Kidney capillary endothelial cell (primary cell): ENCODE results near the gene BMAL2.

Experiments
- DNase-seq: peaks from one replicate; pipeline ENCODE4 v3.0.0-alpha.2; 2018; ENCODE audit warnings: low spot score

Gene BMAL2, protein sequence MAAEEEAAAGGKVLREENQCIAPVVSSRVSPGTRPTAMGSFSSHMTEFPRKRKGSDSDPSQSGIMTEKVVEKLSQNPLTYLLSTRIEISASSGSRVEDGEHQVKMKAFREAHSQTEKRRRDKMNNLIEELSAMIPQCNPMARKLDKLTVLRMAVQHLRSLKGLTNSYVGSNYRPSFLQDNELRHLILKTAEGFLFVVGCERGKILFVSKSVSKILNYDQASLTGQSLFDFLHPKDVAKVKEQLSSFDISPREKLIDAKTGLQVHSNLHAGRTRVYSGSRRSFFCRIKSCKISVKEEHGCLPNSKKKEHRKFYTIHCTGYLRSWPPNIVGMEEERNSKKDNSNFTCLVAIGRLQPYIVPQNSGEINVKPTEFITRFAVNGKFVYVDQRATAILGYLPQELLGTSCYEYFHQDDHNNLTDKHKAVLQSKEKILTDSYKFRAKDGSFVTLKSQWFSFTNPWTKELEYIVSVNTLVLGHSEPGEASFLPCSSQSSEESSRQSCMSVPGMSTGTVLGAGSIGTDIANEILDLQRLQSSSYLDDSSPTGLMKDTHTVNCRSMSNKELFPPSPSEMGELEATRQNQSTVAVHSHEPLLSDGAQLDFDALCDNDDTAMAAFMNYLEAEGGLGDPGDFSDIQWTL

DNA sequence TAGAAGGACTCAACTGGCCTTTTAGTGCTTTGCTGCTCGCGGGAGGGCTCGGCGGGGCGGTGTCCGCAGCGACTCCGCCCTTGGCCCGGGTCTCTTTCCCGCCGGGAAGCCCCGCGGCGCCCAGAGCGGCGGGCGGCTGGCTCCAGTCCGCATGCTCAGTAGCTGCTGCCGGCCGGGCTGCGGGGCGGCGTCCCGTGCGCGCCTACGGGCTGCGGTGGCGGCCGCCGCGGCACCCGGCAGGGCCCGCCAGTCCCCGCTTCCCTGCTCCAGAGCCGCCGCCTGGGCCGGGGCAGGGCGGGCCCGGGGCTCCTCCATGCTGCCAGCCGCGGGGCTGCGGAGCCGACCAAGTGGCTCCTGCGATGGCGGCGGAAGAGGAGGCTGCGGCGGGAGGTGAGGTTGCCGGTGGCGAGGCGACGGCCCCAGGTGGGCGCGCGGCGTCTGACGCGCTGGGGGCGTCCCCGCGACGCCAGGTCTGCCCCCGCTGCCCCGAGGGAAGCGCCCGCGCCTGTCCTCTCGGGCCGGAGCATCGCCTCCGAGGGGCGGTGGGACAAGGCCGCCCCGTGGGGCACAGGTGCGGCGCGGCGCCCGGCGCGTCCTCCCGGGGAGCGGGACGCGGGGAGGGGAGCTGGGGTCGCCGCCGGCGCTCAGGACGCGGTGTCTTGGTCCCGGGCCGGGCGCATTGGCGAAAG lies at the start of gene BMAL2:
BMAL2 (plus strand) TSS at position 123 of the 689 bp plus-strand sequence; CDS start at position 360, 237 bp downstream.
- peak; percentile 60 for DNase-seq

DNA sequence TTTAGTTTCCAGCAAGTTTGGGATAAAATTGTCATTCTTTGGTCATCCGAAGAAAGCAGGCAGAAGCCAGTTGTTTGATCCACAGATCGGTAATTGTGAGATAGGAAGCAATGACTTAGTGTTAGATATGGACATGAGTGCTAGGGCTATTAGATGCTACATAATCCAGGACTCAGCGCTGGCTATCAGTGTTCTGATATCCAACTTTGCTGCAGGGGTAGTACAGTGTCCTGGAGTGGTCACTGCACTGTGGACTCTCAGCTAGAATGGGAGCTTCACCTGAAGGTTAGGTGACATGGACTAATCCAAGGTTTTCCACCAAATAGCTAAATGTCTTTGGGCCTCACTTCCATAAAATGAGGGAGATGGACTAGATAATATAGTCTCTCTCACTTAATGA lies 48.6 kb upstream of the BMAL2 start:
- no peak for DNase-seq

DNA sequence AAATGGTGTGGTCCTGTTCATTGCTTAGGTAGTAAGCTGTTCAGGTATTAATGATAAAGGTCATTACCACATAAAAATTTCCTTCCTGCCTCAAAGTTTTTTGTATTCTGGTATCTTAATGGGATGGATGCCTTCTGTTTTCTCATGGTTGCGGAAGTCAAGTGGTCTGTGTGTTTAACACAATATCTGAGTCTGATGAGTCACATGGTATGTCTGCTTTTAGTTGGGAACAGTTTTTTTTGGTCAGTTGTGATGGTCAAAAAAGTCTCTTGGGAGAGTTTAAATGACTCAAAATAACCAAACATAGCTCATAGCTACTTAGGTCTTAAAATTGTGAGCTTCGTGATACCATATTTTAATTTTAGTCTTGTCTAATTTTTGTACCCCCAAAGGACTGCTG lies 47.9 kb upstream of the BMAL2 start:
- DNase-seq, result peak; percentile 87

DNA sequence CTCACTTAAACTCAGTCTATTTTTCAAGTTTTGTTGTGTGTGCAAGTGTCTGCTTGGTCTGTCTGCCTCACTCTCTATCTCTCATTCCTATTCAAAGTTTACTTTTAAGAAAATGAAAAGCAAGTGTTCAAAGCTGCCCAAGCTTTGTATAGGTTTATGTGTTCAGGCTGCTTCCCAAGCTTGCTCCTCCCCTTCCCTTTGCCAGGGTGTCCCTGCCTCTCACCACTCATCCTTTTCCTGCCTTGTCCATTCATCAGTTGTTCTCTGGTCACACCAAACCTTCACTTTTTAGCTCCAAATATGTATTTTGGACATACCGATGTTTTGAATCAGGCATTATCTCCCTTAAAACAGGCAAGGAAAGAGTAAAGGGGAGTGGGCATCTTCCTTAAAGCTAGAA lies 47.2 kb upstream of the BMAL2 start:
- peak; percentile 41 for DNase-seq

DNA sequence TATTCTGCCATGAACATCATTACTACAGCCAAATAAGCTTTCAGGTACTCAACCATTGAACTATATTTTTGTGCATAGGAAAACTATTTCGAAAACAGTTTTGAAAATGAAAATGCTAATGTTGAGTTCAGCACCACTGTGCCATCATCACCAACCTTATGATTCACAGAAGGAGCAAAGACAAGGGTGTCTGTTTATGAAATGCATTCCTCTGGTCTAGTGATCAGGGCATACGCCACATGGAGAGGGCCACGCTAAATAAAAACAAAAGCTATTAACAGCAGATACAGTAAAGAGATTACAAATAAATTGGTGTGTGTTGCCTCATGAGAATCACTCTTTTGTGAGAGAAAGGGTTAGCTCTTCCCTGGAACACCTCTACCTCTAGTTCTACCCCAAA lies 43.2 kb upstream of the BMAL2 start:
- no peak for DNase-seq

DNA sequence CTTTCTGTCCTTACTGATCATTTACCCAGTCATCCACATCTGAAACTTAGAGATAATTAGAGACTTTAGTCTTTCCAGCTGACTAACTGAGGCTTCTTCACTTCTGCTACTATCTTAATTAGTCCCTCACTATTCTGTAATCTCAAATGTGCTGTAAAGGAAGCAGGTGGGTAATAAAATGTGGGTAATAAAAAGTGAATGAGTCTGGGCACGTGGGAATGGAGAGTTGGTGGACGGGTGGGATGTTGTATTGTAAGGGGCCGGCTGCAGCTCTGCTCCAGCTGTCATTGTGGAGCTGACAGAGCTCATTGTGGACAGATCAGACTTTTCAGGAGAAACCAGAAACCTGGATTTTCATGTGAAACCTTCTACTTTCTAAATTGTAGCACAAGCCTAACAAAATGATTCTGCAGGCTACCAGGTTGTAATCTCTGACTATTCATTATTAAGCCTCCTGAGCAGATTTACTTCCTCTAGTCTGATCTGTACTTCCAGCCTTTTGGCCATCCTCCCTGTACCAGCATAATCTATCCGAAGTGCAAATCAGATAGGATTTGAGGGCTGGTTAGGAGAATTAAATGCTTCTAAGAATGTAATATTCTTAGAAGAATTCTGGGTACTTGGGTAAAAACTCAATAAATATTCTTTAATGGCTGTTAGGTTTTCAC lies 42.0 kb upstream of the BMAL2 start:
- DNase-seq, result no peak

DNA sequence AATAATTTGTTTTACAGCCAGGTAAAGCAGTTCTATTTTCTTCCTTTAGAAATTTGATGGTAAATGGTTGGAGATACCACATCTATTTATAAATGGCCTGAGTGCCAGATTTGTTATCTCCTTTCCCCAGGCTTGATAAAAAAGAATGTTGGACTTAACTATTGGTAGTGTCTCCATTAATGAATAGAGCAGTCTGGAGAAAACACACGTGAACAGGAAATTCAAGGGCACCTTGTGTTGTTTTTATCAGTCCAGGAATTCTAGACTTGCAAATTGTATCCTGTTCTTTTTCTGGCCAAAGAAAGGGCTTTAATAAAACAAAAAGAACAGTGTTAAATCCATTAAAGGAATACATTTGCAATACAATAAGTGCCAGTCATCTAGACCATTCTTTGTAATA lies 40.8 kb upstream of the BMAL2 start:
- no peak for DNase-seq

DNA sequence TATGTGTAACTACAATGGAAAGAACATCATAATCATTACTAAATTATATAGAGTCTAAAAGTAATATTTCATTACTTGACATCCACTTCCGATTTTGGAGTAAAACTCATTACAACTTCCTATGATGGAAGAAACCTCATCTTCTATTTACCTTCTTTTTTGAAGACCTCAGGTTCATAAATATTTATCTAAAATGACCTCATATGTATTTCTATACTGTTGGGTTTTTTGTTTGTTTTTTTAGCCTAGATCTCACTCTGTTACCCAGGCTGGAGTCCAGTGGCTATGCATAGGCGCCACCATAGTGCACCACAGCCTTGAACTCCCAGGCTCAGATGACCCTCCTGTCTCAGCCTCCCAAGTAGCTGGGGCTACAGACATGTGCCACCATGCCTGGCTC lies 39.9 kb upstream of the BMAL2 start:
- DNase-seq, result no peak

DNA sequence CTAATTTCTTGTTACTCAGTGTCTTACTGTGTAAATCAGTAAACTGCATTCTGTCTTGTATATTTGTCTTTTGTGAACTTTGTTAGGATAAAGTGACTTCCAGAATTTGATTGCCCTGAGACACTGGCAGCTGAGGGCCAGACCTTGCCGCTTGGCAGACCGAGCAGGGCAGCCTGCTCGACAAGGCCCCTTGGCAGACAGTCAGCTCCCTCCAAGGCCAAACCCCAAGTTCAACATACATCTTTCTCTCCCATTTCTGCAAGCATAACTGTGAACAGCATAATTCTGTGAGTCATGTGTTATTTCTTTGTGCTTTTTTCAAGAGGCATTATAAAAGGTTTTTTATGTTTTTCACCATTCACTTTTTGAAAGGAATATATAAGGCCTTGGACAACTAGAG lies 39.2 kb upstream of the BMAL2 start:
- DNase-seq, result no peak

DNA sequence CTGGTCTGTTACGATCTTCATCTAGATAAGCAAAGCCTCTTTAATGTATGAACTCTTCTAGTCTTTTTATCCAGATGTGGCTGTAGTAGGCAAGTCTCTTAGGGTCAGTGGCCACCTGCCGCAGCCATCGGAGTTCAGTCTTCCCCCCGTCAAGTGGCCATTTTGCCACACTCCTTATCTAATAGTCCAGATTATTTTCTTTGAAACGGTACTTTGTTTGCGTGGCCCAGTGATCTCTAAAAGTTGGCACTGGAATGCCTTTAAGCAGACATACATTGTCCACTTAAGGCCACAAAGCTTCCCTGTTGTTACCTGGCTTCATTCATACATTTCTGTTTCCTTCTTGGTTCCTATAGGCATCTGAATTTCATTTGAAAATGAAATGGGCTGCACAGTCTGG lies 36.0 kb upstream of the BMAL2 start:
- no peak for DNase-seq

DNA sequence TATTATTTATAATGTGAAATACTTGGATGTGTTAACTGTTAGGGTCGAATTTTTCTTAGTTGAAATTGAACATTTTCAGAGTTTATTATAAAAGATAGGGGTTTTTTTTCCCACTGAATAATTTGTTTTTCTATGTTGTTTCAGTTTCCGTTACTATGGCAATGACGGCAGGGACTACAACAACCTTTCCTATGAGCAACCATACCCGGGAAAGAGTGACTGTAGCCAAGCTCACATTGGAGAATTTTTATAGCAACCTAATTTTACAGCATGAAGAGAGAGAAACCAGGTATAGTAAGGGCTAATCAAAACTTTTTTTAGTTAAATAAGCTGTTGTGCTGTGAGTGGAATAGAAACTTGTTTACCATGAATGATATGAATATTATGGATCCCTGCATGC lies 35.1 kb upstream of the BMAL2 start:
- no peak for DNase-seq

DNA sequence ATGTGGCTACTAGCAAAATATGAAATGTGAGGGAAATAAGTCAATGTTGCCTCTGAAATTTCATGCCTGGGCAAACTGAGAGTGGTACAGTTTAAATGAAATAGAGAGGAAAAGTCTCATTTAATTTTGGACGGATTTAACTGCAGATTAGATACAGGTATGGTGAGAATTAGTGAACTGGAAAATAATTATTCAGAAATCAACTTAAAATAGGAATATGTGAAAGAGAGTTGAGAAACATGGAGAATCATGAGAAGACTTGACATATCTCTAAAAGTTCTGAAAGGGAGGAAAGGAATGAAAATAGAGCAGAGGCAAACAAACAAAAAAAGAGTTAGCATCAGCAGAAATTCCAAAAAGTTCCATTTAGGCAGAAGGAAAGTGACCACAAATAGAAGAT lies 33.5 kb upstream of the BMAL2 start:
- DNase-seq, result no peak

DNA sequence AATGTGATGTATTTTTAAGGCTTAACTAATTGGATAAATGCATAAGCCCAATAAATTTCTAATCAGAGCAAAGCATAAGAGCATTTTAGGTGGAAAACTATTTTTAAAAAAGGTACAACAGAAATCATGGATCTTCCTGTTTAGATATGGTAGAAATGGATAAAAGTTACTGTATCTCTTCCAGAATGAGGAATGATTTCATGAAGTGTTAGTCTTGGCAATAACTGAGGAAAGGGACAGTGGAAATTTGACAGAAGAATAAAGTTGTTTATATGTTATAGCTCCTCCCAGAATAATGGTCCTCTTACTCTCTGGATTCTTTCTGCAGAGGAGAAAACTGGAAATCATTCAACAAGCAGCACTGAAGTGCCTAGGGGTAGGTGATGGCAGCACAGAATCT lies 32.4 kb upstream of the BMAL2 start:
- DNase-seq, result no peak

DNA sequence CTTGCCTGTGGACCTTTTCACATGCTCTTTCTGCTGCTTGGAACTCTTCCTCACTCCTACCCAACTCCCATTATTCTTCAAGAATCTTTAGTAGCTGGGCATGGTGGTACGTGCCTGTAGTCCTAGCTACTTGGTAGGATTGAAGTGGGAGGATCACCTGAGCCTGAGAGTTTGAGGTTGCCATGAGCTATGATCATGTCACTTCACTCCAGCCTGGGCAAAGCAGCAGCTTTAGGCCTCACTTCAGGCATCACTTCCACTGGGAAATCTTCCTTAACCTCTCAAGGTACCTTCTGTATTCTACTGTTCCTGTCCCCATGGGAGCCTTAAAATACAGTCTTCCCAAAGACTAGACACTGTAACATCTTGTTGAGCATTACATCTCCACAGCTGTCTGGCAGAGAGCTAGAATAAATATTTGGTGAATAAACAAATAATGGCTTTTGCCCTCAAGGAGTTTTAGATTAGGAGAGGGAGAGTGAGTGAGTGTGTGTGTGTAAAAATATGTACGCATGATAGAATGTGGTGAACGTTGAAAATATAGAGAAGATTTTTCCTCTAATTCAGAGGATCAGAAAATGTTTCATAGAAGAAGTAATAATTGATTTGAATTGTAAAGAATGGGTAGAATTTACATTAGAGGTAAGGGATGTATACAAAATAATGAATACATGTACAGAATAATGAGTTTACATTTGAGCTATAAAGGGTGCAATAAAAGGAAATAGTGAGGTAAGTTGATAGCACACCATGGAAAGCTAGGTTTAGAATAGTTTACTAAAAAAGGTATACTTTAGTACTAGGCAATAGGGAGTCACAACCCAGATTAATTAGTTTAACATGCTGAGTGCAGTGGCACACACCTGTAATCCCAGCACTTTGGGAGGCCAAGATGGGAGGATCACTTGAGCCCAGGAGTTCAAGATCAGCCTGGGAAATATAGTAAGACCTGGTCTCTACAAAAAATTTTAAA lies 29.2 kb upstream of the BMAL2 start:
- no peak for DNase-seq

DNA sequence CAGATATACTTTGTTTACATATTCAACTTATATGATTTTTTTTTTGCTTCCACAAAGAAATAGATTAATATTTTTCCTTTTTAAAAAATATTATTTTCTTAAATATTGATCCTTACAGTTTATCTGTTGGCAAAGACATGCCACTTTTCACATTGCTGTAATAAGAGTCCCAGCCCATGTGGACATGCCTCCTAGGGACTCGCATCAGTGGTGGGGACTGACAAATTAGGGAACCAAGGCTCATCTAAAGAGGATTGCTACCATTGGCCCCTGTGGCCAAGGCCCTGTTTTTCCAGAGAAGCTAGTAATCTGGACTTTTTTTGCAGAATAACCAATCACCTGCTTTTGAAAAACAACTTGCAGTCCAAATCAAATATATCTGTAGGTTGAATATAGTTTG lies 27.8 kb upstream of the BMAL2 start:
- DNase-seq, result no peak

DNA sequence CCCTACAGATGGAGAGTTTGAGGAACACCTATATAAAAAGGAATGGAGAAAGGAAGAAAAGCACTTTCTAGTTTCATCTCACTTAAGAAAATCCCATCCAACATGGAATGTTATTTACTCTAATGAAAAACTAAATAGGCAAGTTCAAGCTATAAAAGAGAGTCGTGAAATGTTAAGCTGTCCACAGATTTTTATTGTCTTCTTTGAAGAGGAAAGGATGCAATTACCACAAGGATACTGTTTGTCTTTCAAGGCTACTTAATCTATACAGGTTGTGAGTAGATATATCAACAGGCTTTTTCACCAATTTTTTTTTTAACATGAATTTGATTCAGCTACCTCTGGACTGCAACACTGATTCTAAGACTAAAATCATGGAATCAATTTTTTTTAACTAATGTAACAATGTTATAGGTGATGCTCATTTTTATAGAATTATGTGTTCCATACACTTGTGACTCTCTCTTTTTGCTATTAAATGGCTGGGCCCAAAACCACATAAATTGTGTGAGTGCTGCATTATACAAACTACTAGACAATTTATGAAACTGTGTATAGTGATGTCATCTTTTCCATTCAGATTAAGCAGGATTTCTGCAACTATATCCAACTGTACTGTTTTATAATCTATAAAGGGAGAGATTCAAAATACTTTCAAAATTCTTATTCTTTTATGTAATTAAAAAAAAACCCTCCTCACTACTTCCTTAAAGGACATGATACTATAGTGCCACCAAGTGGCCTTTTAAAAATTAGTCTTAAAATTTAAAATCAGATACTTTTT lies 26.8 kb upstream of the BMAL2 start:
- DNase-seq, result peak; percentile 48

DNA sequence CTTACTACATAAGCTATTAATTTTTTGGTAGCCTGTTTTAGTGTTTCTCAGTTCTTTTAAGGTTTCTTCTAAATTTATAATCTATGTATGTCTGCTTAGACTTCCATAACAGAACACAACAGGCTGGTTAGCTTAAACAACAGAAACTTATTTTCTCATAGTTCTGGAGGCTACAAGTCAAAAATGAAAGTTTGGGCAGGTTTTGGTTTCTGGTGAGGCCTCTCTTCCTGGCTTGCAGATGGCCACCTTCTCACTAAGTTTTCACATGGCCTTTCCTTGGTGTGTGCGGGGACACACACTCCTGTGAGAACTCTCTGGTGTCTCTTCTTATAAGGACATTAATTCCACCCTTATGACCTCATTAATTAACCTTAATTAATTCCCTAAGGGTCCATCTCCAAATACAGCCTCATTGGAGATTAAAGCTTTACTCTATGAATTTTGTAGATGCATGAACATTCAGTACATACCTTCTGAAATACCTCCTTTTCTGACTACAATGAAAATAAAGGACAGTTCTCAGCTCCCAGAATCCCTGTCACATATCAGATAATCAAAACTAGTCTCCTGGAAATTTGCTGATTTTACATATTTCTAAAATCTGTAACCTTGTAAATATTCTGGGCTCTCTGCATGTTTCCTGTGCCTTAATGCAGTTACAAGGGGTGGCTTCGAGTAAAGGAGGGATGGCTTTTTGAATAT lies 23.2 kb upstream of the BMAL2 start:
- no peak for DNase-seq

DNA sequence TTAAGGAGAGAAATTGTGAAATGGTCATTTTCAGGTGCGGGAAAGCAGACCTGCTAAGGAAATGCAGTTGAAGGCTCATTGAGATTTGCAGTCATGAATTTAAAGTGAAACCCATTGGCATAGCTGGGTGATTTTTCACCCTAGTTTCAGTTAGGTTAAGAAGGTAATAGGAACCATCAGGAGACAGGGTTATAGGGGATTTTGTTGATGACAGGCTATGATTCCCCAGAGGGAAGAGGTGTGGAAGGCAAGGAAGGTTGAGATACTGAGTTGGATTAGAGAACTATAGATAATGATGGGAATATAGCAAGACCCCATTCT lies 22.7 kb upstream of the BMAL2 start:
- no peak for DNase-seq

DNA sequence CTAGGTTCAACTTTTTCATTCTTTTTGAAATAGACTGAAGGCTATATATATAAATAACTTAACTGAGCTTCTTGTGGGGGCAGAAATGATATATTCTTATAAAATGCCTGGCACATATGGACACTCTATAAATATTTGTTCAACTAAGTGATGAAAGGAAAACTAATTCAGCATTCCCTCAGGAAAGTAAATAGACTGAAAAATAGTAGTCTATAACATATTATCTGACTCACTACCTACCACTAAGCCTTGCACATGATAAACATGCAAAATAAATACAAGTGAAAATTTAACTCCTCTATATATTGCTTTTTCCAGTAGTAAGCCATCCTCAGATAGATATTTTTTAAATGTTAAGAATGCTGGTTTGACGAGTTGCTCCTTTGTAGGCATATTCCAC lies 15.7 kb upstream of the BMAL2 start:
- DNase-seq, result no peak

DNA sequence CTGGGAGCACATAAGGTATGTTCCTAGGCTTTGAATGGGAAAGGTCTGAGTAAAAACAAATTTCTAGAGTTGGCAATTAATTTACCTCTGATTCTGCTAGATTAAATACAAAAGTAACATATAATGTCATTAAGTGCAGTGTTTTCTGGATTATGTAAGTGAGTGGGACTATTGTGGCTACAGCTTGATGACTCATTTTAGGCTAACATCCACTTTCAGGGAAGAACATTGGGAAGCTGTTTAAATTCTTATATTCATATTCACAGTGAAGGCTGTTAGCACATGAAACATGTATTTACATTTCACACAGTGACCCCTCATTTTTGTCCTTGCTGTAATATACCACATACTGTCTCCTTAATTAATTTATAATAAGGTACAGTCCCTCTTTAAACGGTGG lies 13.2 kb upstream of the BMAL2 start:
- DNase-seq, result peak; percentile 30
